ENCODE results near the gene RELT.

GRCh38 chr11:73391665-73392064 lies 15.5 kb downstream of the RELT start:
- TF ChIP-seq AKNA (CRISPR knock-in tag; IDR thresholded peaks at IDR 0.05; ENCODE audit: borderline replicate concordance) (no peak), USF2 (IDR thresholded peaks at IDR 0.05; ENCODE audit: low read depth, low read length) (no peak), USF2 (CRISPR knock-in tag; IDR thresholded peaks at IDR 0.05; ENCODE audit: borderline replicate concordance) (no peak), SKIL (CRISPR knock-in tag; IDR thresholded peaks at IDR 0.05; ENCODE audit: borderline replicate concordance) (no peak), PHB2 (IDR thresholded peaks at IDR 0.05; ENCODE audit: partially characterized antibody) (no peak), EP300 (IDR thresholded peaks at IDR 0.05; ENCODE audit: low read depth in 2 of 2, low read length in 2 of 2) (no peak), EP300 (CRISPR knock-in tag; IDR thresholded peaks at IDR 0.05; ENCODE audit: borderline replicate concordance) (no peak), JUN (CRISPR knock-in tag; IDR thresholded peaks at IDR 0.05) (no peak)
